Endothelial cell of umbilical vein (primary cell): ENCODE results near the gene HYAL1. TPM values are rescaled to one million over a fixed set of nuclear protein-coding genes. Genes with fewer than 3 reads are reported as not detected.

Source experiments
- BruUV-seq: library from RNA; stranded (reverse); fragments of 400-500 nt; replicated peaks from 2 replicates; lab custom pipeline; 2021; lab: Mats Ljungman, UMichigan
- CTCF ChIA-PET: fragments of 300-600, 350-600 bp; sonication (Branson Sonifier 250); formaldehyde crosslinking; loops from one replicate; lab custom pipeline; 2021; ENCODE audit warnings: antibody characterized with exemption, inconsistent platforms; lab: Charles Lee
- POLR2A ChIA-PET: fragments of 300-600, 350-600 bp; sonication (Branson Sonifier 250); formaldehyde crosslinking; loops from one replicate; lab custom pipeline; 2021; ENCODE audit warnings: antibody characterized with exemption, inconsistent platforms; lab: Charles Lee
- DNase-seq: peaks from one replicate; pipeline ENCODE4 v3.0.0-alpha.2; 2011; ENCODE audit warnings: low read depth, low spot score
- FAIRE-seq: peaks from 2 replicates; lab custom pipeline; 2011; peaks lifted over from hg19 to GRCh38; lab: Jason Lieb, UNC
- H2AFZ ChIP-seq: 2 replicates; pipeline ENCODE4 v1.6.0; 2012; ENCODE audit warnings: low read depth, low read length, control low read depth, inconsistent platforms
- H3K27ac ChIP-seq: 2 replicates; pipeline ENCODE4 v1.5.1; 2011; ENCODE audit warnings: low read depth, mild to moderate bottlenecking, control low read depth, low read length, moderate library complexity; ENCODE audit not compliant: insufficient read depth
- H3K27me3 ChIP-seq, 2 experiments: 2 replicates each; pipeline versions ENCODE4 v1.6.0 to v1.6.1; 2011; ENCODE audit warnings: low read length in 2 of 2, mixed read lengths in 1 of 2; ENCODE audit not compliant: control insufficient read depth in 2 of 2, insufficient read depth in 2 of 2
- H3K36me3 ChIP-seq, 2 experiments: 2 replicates in 1 of 2; 3 replicates in 1 of 2; pipeline ENCODE4 v1.5.1; 2011; ENCODE audit warnings: low read length in 2 of 2, mild to moderate bottlenecking in 1 of 2, moderate library complexity in 1 of 2; ENCODE audit not compliant: control insufficient read depth in 2 of 2, insufficient read depth in 2 of 2; ENCODE audit errors: extremely low read depth in 1 of 2
- H3K4me1 ChIP-seq: 3 replicates; pipeline ENCODE4 v1.5.1; 2011; ENCODE audit warnings: mild to moderate bottlenecking, low read length; ENCODE audit not compliant: control insufficient read depth, insufficient read depth; ENCODE audit errors: extremely low read depth
- H3K4me2 ChIP-seq: 2 replicates; pipeline ENCODE4 v1.6.1; 2011; ENCODE audit warnings: low read length, control low read depth, mixed read lengths; ENCODE audit not compliant: insufficient read depth
- H3K4me3 ChIP-seq, 3 experiments: fragments of 200-600 bp in 1 of 3; sonication (generic), shearing (Covaris generic) in 1 of 3; replicated peaks in 1 of 3; 2 replicates each; pipeline ENCODE4 v1.5.1; 2011 to 2016; ENCODE audit warnings: control low read depth in 3 of 3, low read length in 3 of 3, mild to moderate bottlenecking in 2 of 3, inconsistent platforms in 1 of 3, low read depth in 1 of 3, moderate library complexity in 1 of 3; ENCODE audit not compliant: insufficient read depth in 1 of 3
- H3K79me2 ChIP-seq: 2 replicates; pipeline ENCODE4 v1.6.0; 2012; ENCODE audit warnings: low read length, inconsistent platforms; ENCODE audit not compliant: control insufficient read depth, insufficient read depth
- H3K9ac ChIP-seq: replicated peaks from 2 replicates; pipeline ENCODE3; 2011; ENCODE audit warnings: low read length, control low read depth; ENCODE audit not compliant: insufficient read depth; ENCODE audit errors: extremely low read depth
- H3K9me1 ChIP-seq: replicated peaks from 3 replicates; pipeline ENCODE4 v1.6.0; 2011; ENCODE audit warnings: mild to moderate bottlenecking, low read length; ENCODE audit not compliant: control insufficient read depth, insufficient read depth; ENCODE audit errors: extremely low read depth
- H3K9me3 ChIP-seq: replicated peaks from 2 replicates; pipeline ENCODE4 v1.5.1; 2012; ENCODE audit warnings: low read length, inconsistent platforms; ENCODE audit not compliant: control insufficient read depth, insufficient read depth
- H4K20me1 ChIP-seq: replicated peaks from 2 replicates; pipeline ENCODE3; 2011; ENCODE audit warnings: mild to moderate bottlenecking, low read length; ENCODE audit not compliant: control insufficient read depth, insufficient read depth; ENCODE audit errors: extremely low read depth
- FOS ChIP-seq: IDR thresholded peaks from 2 replicates; pipeline ENCODE4 v1.6.1; 2011; ENCODE audit warnings: mild to moderate bottlenecking, low read length, moderate library complexity, borderline replicate concordance; ENCODE audit not compliant: insufficient read depth
- JUN ChIP-seq: IDR thresholded peaks from 2 replicates; pipeline ENCODE4 v1.6.1; 2011; ENCODE audit warnings: borderline replicate concordance, low read depth; ENCODE audit not compliant: insufficient read length, insufficient read depth
- MYC ChIP-seq: IDR thresholded peaks from one replicate; pipeline ENCODE4 v1.6.1; 2011; ENCODE audit warnings: mild to moderate bottlenecking, low read depth, low read length
- dilution Hi-C: fragments of 300-500 bp; cut with MboI; formaldehyde crosslinking; loops from one replicate; pipeline ENCODE4 v1.15.0; 2019; ENCODE audit warnings: low sequenced_read_pairs; ENCODE audit not compliant: extremely low pct_ligation_motif_present
- intact Hi-C: fragments of 100-400 bp; cut with micrococcal nuclease; formaldehyde crosslinking; loops from one replicate; pipeline ENCODE4 v1.10.0; 2022
- polyA plus RNA-seq, 4 experiments: library from polyadenylated mRNA; depleted of rRNA in 3 of 4; stranded (reverse) in 3 of 4; unstranded in 1 of 4; fragments of >200 nt; gene quantifications; 2 replicates each; pipeline versions ENCODE4 v1.2.1 to v1.2.3, GENCODE V29; 2011 to 2012; ENCODE audit warnings: missing spikeins in 1 of 4
- total RNA-seq: library from RNA; stranded (reverse); gene quantifications from 2 replicates; pipeline ENCODE4 v1.2.3, GENCODE V29; 2021
- TF ChIP-seq, protein P1 (sequence below), 2 donors: IDR thresholded peaks; 1 replicate in 1 of 2; 2 replicates in 1 of 2; pipeline ENCODE4 v1.5.1; 2011; ENCODE audit warnings: low read length in 2 of 2, mild to moderate bottlenecking in 2 of 2, moderate library complexity in 2 of 2, control low read depth in 1 of 2, inconsistent platforms in 1 of 2, low read depth in 1 of 2; ENCODE audit not compliant: insufficient read depth in 1 of 2; ENCODE audit errors: extremely low read depth in 1 of 2

HYAL1 gene
- total and polyA plus RNA-seq, 2 donors (not counting 3 experiments of a cell fraction or from before 2014, with no cell fraction given): 2.2 to 3.3 TPM

DNA sequence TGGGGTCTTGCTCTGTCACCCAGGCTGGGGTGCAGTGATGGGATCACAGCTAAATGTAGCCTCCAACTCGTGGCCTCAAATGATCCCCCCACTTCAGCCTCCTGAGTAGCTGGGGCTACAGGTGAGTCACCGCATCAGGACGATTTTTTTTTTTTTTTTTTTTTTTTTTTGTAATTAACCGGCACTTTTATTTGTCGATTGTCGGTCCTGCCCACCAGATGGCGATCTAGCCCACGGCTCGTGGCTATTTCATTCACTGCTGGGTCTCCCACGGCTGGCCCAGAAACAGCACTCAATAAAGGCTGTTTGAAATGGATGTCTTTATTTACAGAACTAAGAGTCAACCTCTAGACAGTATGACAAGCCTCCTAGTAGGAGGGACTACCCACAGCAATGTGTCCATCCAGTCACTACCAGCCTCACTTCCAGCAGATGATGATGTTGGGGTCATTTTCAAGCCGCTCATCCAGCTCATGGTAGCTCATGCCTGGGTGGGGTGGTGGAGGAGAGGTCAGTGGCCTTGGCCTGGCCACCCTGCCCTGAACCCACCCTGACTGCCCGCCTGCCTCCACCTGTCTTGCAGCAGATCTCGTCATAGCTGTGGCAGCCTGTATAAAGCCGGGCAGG is 43.9 kb upstream of the HYAL1 start:
- H3K27ac ChIP-seq: no peak overlapping the region
- DNase-seq: peak; percentile 84
- no peak overlapping the region for H3K4me3 ChIP-seq
- H2AFZ ChIP-seq: no peak overlapping the region
- H3K9ac ChIP-seq: no peak overlapping the region
- peak; percentile 86 for FAIRE-seq
- no peaks in the 10 kb centered on the region for H4K20me1 ChIP-seq
- BruUV-seq: no TSS peak
- TF ChIP-seq MYC: no peak
- TF ChIP-seq JUN: peak; percentile 38
- TF ChIP-seq, protein P1, sequence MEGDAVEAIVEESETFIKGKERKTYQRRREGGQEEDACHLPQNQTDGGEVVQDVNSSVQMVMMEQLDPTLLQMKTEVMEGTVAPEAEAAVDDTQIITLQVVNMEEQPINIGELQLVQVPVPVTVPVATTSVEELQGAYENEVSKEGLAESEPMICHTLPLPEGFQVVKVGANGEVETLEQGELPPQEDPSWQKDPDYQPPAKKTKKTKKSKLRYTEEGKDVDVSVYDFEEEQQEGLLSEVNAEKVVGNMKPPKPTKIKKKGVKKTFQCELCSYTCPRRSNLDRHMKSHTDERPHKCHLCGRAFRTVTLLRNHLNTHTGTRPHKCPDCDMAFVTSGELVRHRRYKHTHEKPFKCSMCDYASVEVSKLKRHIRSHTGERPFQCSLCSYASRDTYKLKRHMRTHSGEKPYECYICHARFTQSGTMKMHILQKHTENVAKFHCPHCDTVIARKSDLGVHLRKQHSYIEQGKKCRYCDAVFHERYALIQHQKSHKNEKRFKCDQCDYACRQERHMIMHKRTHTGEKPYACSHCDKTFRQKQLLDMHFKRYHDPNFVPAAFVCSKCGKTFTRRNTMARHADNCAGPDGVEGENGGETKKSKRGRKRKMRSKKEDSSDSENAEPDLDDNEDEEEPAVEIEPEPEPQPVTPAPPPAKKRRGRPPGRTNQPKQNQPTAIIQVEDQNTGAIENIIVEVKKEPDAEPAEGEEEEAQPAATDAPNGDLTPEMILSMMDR (IDR thresholded peaks at IDR 0.05; ENCODE audit: extremely low read depth in 1 of 2, insufficient read depth in 1 of 2, low read depth in 1 of 2, low read length in 2 of 2): peak; percentile 63 to 64
- peak; percentile 60 for TF ChIP-seq FOS
- H3K9me1 ChIP-seq: no peaks in the 10 kb centered on the region
- ChIA-PET POLR2A (interaction anchor here (1.0 kb wide), 1 partner anchor 195 kb away, joined by 3 read pairs; no protein-coding TSS in a partner anchor), CTCF (interaction anchor here (0.6 to 7.7 kb wide), 15 partner anchors 10 to 265 kb away, joined by 3 to 165 read pairs (median 4); partner anchors contain the start of genes C3orf18 and CISH)
- no peaks in the 10 kb centered on the region for H3K27me3 ChIP-seq
- no peaks in the 10 kb centered on the region for H3K79me2 ChIP-seq
- H3K36me3 ChIP-seq: peaks cover 0 to 4% of the 10 kb centered on the region in 2 experiments
- H3K9me3 ChIP-seq: no peaks in the 10 kb centered on the region
- H3K4me1 ChIP-seq: peaks cover 21% of the 10 kb centered on the region
- H3K4me2 ChIP-seq: no peak overlapping the region
- intact Hi-C loops (loop anchor here (1.0 to 5.0 kb wide), 5 partner anchors 41 to 265 kb away; no protein-coding TSS in a partner anchor), dilution Hi-C loops (no loop called here)
